HG02798 (cell line): ENCODE results near the gene BNC2.

Source experiments
- ATAC-seq: cut with Tn5 transposase; IDR thresholded peaks from one replicate; pipeline ENCODE4 v1.9.1; 2021; ENCODE audit warnings: mild to moderate bottlenecking; ENCODE audit not compliant: unreplicated experiment, poor library complexity

Gene BNC2

GRCh38 chr9:16718952-16719351 lies 151.5 kb downstream of the BNC2 start:
- no peak for ATAC-seq

GRCh38 chr9:16718296-16718695 lies 152.2 kb downstream of the BNC2 start:
- no peak for ATAC-seq

- ATAC-seq = no peak
Observed at GRCh38 chr9:16716601-16717000, 153.9 kb downstream of the BNC2 start.

GRCh38 chr9:16715404-16715803 lies 155.1 kb downstream of the BNC2 start:
- ATAC-seq = no peak

- no peak for ATAC-seq
Observed at GRCh38 chr9:16712787-16713186, 157.7 kb downstream of the BNC2 start.

GRCh38 chr9:16710888-16711287 lies 159.6 kb downstream of the BNC2 start:
- ATAC-seq = no peak

- no peak for ATAC-seq
Observed at GRCh38 chr9:16709924-16710323, 160.5 kb downstream of the BNC2 start.

- ATAC-seq = no peak
Observed at GRCh38 chr9:16708656-16709435, 161.6 kb downstream of the BNC2 start.

GRCh38 chr9:16705111-16705604 lies 165.3 kb downstream of the BNC2 start:
- no peak for ATAC-seq

GRCh38 chr9:16704116-16705110 lies 166.1 kb downstream of the BNC2 start:
- ATAC-seq = no peak

- no peak for ATAC-seq
Observed at GRCh38 chr9:16701347-16701746, 169.1 kb downstream of the BNC2 start.

GRCh38 chr9:16693616-16694015 lies 176.9 kb downstream of the BNC2 start:
- no peak for ATAC-seq

GRCh38 chr9:16690628-16691027 lies 179.8 kb downstream of the BNC2 start:
- no peak for ATAC-seq

GRCh38 chr9:16690205-16690604 lies 180.3 kb downstream of the BNC2 start:
- no peak for ATAC-seq

- ATAC-seq = no peak
Observed at GRCh38 chr9:16689351-16689938, 181.0 kb downstream of the BNC2 start.

- no peak for ATAC-seq
Observed at GRCh38 chr9:16688814-16689213, 181.7 kb downstream of the BNC2 start.

GRCh38 chr9:16687678-16688369 lies 182.6 kb downstream of the BNC2 start:
- ATAC-seq = no peak

- no peak for ATAC-seq
Observed at GRCh38 chr9:16683326-16683725, 187.1 kb downstream of the BNC2 start.

GRCh38 chr9:16682273-16682672 lies 188.2 kb downstream of the BNC2 start:
- ATAC-seq = no peak

GRCh38 chr9:16681652-16681987 lies 188.8 kb downstream of the BNC2 start:
- no peak for ATAC-seq
